GM19328 (cell line): ENCODE data around the gene DAPP1.
"Not testable (repeated sequence)": the region's sequence is repeated elsewhere in the genome, so short reads cannot be mapped to it uniquely, and the experiment has no call there.

Experiments used
- ATAC-seq: cut with Tn5 transposase; IDR thresholded peaks from one replicate; pipeline ENCODE4 v1.9.1; 2021; ENCODE audit warnings: mild to moderate bottlenecking, moderate library complexity; ENCODE audit not compliant: unreplicated experiment

DAPP1 gene

DNA sequence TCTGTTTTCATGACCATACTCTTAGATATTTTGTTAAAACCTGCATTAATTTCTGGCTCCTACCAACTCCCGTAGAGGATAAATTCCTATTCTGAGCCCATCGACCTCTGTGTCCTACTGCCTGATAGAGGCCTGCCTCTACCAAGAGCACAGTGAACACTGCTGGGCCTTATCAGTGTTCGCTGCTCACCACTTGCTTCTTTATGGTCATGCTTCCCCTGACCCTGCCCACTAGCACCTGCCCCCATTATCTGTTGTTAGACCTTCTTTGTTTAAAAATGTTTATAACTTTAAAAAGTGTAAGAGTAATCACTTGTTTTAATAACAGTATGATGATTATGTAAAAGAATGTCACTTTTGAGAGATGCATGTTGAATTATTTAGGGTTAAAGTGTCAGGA, 6.1 kb downstream of the DAPP1 start:
- ATAC-seq, result no peak

DNA sequence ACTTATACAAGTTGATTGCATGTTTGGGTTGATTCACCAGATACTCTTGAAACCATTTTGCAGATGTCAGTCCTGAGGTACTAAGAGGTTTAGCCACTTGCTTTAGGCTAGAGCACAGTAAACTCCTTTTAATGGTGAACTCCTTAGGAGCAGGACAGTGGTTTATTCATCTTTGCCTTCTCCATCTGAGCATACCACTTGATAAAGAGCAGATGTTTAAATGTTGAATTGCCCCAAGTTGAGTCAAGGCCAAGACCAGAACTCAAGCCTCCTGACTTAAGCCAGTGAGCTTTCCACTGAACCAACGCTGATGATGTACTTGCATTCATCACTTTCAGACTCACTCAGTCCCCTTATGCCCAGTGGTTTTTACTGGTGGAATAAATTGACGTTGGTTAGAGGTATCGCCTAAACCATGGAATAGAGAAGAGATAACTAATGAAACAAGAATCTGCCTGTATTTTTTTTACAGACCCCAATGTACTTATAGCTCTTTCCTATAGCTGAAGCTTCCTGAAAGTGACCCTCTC, 7.5 kb downstream of the DAPP1 start:
- ATAC-seq, result no peak

- no peak for ATAC-seq
These were observed 8.6 kb downstream of the DAPP1 start for GRCh38 chr4:99825272-99825671.

- no peak for ATAC-seq
These were observed 9.4 kb downstream of the DAPP1 start for GRCh38 chr4:99826016-99826415.

DNA sequence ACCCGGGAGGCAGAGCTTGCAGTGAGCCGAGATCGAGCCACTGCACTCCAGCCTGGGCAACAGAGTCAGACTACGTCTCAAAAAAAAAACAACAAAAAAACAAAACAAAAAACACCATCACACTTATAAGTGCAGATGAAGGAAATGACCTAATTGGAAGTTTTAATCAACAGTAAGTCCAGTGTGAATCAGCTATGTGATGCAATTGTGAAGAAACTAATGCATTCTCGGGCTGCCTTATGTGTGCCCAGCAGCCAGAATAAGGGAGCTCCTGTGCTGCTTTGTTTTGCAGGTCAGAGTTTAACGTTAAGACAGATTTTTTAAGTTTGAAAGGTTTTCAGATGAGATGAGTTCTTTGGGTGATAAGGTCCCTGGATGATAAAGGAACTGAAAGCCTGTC, 10.8 kb downstream of the DAPP1 start:
- no peak for ATAC-seq

- ATAC-seq, result no peak
These were observed 11.2 kb downstream of the DAPP1 start for GRCh38 chr4:99827857-99828256.

DNA sequence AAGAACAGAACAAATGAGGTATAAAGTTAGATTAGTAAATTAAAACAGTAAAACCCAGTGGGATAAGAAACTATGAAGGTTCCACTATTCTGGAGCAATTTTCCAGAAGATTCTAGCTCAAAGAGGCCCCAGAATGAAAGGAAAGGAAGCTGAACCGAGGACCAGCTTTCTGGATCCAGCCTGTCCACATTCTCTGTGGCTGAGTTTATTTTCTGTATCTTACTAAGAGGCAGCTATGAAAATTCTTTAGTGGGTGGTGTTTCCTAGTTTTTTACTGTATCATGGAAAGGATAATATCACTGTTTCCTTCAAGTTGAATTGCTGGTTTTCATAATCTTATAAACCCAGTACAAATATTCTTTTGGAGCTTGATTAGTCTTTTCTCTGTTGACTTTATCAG, 11.8 kb downstream of the DAPP1 start:
- ATAC-seq, result no peak

DNA sequence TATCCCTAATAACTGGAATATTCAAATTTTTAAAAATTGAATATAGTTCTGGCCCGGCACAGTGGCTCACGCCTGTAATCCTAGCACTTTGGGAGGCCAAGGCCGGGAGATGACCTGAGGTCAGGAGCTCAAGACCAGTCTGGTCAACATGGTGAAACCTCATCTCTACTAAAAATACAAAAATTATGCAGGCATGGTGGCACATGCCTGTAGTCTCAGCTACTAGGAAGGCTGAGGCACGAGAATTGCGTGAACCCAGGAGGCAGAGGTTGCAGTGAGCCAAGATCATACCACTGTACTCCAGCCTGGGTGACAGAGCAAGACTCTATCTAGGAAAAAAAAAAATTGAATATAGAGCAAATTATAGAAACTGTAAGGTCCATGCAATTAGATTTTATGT, 13.4 kb downstream of the DAPP1 start:
- not testable (repeated sequence) for ATAC-seq

DNA sequence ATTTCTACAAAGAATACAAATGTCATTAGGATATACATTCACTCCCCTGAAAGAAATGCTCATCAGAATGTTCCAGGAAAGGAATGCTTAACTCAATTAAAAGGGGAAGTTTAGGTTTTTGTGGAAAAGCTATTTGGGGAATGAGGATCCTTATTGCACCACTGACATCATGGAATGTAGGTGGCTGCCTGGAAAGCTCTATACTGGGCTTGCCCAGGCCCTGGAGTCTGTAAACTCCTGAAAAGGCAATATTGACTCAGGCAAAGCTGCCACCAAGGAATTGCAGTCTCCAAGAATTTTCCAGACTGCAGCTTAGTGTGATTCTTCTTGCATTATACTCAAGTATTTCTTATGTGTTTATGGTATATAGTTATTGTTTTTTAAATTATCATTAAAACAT, 15.7 kb downstream of the DAPP1 start:
- ATAC-seq, result no peak

- no peak for ATAC-seq
These were observed 16.1 kb downstream of the DAPP1 start for GRCh38 chr4:99832758-99833157.

DNA sequence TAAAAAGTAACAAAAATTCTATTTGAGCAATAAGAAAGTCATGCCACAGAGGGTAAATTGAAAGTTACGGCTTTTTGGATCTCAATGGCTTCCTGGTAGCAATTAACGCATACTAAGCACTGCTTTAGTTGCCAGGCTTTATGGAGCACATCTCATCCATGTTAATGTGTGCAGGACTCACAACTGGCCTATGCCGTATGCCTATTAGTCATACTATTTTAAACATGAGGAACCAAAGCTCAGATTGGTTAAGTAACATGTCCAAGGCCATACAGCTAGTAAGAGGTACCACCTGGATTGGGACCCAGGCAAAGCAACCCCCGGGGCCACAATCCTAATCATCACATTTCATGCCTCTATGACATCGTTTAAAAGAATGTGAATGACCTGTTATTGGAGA, 17.1 kb downstream of the DAPP1 start:
- ATAC-seq, result no peak

DNA sequence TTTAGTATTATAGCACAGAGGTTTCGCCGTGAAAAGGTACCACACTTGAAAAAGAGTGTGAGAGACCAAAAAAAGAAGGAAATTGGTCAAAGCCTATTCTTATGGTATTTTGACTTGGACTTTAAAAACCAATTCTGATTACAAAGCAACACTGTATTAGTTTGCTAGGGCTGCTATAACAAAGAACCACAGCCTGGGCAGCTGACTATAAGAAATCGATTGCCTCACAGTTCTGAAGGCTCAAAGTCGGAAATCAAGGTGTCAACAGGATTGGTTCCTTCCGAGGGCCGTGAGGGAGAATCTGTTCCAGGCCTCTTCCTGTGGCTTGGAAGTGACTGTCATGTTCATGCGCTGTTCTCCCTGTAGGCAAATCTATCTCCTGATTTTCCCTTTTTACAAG, 17.9 kb downstream of the DAPP1 start:
- ATAC-seq, result no peak

DNA sequence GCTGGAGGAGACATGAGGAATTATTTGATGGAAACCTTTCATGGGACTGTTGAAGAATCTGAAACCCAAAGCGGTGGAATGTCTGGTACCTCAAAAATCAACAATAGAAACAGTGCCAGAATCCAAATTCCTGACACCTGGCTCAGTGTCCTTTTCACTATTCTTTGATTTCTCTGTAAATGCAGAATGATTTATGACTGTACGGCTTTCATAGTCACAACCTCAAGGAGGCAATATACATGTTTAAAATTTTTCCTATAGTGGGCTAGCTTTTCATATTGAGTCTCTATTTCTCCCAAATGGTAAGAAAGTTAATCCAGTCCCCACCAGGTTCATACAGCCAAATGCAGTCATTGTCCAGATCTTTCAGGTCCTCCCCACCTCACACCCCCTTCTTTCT, 19.3 kb downstream of the DAPP1 start:
- no peak for ATAC-seq

- no peak for ATAC-seq
These were observed 22.3 kb downstream of the DAPP1 start for GRCh38 chr4:99838927-99839326.

DNA sequence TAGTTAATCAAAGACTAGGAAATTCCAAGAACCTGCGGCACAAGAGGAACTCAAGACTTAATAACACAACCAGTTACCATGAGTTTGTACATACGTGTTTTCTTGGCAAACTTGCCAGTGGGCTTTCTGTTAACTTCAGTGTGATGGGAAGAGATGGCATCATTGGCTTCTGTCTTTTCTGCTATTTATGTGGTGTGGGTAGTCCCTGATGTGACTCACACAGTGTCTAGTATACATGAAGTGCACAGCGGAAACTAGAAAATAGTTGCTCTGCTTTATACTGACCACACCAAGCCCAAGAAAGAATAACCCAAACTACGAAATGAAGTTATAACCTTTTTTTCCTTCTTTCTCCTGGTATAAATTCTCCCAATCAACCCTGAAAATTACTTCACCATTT, 24.5 kb downstream of the DAPP1 start:
- no peak for ATAC-seq

GRCh38 chr4:99843413-99843812, 26.8 kb downstream of the DAPP1 start:
- ATAC-seq, result no peak

DNA sequence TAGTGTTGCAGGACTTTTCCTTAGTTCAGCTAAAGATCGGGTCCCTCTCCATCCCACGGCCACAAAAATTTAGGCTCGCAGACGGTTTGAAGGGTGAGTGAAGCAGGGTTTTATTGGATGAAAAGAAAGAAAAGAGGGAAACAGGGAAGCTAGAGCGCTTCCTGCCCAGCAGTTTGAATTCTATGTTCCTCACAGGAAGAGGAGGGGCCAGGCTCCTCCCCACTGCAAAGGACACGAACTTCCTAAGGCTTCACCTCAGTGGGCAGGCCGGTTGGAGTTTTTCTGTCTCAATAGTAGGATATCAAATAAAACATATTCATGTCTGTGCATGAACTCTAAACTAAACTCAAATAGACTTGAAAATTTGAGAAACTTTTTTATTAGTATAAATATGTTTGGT, 27.4 kb downstream of the DAPP1 start:
- no peak for ATAC-seq

GRCh38 chr4:99845179-99845578, 28.6 kb downstream of the DAPP1 start:
- no peak for ATAC-seq

DNA sequence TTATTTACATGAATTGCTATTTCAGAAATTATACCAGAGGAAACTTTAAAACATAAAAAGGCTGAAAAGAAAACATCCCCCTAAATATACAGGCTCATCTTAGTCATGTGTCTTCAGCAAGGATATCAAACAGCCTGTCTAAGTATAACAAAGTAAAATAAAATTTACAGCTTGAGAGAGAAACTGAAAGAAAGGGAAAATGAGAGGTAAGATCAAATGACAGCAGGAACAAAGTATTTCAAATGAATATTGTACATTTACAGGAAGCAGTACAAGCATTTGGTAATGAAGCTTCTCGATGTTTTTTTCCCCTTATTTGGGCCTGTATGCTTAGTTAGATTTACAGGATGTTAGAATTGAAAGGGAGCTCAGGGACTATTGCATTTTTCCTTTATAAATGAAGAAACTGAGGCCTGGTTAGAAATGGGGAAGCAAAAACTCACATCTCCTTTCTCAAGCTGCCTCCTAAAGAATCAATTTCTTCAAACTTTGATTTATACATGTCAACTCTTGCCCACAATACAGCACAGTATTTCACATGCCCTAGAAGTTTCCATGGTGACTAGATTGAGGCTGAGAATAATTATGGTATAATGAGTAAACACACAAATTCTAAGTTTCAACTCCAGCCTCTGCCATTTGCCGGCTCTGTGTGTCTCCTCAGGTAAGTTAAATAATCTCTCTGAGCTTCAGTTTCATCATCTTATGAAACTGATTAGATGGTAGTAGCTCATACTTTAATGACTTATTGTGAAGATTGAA, 29.3 kb downstream of the DAPP1 start:
- no peak for ATAC-seq

GRCh38 chr4:99846891-99847290, 30.3 kb downstream of the DAPP1 start:
- ATAC-seq, result no peak

- ATAC-seq, result peak; percentile 67
These were observed 30.8 kb downstream of the DAPP1 start for GRCh38 chr4:99847362-99847976.

GRCh38 chr4:99848591-99849001, 32.0 kb downstream of the DAPP1 start:
- ATAC-seq, result peak; percentile 29
